ENCODE data around the gene ILDR2.
"Not testable (repeated sequence)": the region's sequence is repeated elsewhere in the genome, so short reads cannot be mapped to it uniquely, and the experiment has no call there.

ILDR2 gene

DNA sequence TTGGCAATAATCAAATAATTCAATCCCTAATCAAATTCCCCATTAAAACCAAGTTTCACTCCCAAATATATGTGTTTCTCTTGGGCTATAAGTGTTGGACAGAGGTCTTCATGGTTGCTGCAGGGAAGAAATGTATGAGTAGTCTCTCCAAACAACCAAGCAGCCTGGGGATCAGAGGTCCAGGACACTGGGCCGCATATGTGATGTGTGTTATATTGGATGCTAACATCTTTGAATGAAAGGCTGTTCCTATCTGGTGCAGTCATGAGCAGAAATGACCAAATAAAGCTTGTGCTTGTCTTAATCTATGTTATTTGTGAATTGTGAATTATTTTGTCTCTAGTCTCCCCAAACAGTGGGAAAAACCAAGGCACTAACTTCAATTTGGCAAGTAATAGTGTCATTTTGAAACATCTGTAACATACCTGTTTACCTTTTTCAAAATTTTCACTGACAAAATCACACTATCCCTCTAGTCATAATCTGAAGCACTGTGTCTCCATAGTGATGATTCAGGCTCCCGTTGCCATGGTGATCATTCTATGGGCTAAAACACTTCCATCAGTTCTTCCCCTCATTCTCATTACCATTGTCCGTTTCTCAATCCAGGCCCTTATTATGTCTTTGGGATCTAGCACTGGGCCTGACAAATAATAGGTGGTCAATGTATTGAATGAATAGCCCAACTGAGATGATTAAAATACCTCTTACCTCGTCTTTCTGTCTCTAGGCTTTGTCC is 86.8 kb downstream of the ILDR2 start:
- no peak for DNase-seq (ENCODE audit: low read depth)

DNA sequence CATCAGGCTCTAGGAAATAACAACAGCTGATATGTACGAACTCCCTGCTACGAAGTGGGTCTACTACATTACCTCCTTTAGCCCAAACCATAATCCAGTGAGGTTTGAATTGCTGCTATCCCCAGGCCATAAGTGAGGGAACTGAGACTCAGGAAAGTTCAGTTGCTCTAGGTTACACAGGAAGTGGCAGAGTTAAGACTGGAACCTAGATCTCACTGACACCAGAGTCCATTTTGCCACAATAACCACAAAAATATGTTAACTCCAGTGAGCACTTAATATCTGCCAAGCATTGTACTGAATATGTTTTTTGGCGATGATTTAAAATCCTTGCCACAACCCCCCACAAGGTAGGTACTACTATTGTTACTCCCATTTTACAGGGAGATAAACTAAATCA is 90.4 kb downstream of the ILDR2 start:
- DNase-seq (ENCODE audit: low read depth): no peak

DNA sequence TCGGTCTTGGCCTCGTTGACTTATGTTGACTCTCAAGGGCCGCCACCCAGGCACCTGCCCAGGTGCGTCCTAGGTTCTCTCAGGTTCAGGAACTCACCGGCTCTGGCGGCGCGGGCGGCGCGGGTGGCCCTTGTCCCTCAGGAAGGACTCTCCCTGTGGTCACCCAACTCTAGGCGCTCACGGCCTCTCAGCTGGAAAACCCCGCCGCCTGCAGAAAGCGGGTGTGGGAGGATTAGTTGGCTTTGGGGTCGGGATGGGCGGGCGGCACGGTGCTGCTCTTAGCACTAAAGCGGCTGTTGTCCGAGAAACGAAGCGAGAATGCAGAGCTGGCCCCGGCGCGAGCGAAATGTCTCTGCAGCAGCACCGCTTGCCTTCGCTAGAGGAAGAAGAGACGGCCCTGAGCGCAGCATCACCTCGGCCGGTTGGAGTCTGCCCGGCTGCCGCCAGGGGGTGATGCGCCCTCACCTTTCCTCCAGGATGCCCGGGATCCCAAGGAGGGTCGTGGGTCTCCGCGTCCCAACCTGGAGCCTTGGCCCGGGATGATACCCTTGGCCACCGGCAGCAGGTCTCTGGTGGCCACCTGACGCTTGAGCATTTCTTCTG is 91.2 kb downstream of the ILDR2 start:
- peak; percentile 8 for DNase-seq (ENCODE audit: low read depth)

DNA sequence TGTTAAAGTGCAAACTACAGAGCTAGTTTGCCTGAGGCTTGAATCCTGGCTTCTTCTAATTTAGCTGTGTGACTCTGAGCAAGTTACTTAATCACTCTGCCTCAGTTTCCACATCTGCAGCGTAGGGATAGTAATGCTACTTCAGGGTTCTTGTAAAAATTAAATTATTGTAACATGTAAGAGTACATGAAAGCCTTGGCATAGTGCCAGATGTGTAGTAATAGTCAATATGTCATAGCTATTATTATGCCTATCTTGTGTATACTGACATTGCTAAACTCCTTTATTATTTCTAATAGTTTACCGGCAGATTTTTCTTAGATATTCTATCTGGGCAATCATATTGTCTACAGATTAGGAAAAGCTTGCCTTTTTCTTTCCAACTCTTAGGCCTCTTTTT is 92.4 kb downstream of the ILDR2 start:
- no peak for DNase-seq (ENCODE audit: low read depth)

DNA sequence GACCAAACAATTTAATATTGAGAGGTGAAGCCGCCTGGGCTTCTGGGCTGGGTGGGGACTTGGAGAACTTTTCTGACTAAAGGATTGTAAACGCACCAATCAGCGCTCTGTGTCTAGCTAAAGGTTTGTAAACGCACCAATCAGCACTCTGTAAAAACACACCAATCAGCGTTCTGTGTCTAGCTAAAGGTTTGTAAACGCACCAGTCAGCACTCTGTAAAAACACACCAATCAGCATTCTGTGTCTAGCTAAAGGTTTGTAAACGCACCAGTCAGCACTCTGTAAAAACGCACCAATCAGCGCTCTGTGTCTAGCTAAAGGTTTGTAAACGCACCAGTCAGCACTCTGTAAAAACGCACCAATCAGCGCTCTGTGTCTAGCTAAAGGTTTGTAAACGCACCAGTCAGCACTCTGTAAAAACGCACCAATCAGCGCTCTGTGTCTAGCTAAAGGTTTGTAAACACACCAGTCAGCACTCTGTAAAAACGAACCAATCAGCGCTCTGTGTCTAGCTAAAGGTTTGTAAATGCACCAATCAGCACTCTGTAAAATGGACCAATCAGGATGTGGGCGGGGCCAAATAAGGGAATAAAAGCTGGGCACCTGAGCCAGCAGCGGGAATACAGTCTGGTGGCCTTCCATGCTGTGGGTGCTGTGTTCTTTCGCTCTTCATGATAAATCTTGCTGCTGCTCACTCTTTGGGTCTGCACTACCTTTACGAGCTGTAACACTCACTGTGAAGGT is 97.0 kb downstream of the ILDR2 start:
- DNase-seq (ENCODE audit: low read depth): not testable (repeated sequence)

DNA sequence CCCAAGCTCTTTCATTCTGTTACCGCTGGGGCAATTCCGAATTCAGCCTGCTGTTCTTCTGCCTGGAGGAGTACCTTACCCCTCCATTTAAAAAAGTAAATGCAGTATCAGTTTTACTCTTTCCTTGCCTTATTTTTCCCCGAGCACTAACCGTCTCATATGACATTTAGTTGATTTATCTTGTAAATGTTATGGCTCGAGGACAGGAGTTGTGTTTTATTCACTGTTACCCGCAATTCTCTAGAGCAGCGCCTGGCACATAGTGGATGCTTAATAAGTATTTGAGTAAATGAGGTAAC is 98.9 kb downstream of the ILDR2 start:
- no peak for DNase-seq (ENCODE audit: low read depth)

DNA sequence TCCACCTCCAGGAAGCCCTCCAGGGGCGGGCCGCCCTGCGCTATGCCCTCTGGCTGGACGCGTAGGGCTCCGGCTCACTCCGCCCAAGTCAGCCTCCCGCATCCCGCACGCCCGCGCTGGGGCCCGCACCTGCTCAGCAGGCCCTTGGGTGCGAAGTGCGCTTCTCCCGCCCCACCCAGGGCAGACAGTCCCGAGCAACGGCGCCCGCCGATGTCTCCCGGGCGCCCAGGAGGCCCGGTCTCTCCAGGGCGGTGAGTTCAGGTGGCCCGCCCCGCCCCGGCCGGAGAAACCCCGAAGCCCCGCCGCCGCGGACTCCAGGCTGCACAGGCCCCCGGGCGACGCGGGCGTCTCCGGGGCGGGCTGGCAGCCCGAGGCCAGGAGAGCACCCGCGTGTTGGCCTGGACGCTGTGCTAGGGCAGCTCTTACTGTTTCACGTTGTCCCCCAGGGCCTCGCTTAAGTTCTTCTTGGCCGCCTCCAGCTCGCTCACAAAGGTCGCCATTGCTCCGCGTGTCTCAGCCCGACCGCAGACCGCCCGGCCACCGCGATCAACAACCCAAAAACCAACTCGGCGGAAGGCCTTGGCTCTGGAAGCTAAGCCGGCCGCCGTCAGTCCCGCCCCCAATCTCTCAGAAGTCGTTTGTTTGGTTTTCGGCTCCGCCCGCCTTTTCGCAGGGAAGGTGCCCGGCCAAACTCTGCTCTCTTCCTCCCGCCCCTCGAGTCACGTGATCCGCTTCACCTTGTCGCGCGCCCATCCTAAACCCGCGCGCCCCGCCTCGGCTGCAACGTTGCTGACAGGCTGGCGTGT is 99.4 kb downstream of the ILDR2 start, which contains the start of gene TADA1:
Gene TADA1 (minus strand): TSS at position 531 of the 806 bp plus-strand sequence. CDS start 31 bp downstream, at position 500.
- peak; percentile 98 for DNase-seq (ENCODE audit: low read depth)

DNA sequence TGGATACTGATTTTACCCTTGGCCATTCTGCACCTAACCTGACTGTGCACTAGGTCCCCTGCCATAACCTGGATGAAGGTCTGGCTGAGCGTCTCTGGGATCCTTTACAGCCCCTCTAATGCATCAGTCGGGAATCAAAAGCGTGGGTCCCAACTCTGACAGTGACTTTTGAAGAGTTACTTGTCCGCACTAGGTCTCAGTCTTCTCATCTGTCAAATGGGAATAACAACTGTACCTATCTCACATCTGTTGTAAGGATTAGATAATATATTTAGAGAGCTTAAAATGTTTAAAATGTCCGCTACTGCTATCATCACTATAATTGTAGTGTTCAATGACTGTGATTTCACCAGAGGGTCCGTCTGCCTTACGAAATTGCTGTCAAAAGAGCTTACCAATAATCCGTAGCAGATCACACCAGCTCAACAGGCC is 100.0 kb downstream of the ILDR2 start:
- no peak for DNase-seq (ENCODE audit: low read depth)

DNA sequence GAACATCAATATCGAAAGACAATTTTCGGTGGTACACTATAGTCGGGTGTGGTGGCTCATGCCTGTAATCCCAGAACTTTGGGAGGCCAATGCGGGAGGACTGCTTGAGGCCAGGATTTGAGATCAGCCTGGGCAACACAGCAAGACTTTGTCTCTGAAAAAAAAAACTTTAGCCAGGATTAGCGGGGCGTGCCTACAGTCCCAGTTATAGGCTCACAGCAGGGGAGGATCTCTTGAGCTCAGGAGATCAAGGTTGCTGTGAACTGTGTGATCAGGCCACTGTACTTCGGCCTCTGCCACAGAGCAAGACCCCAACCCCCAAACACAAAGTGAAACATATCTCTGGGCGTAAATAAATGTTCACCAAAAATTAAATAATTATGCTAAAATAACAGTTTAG is 100.9 kb downstream of the ILDR2 start:
- DNase-seq (ENCODE audit: low read depth): no peak

DNA sequence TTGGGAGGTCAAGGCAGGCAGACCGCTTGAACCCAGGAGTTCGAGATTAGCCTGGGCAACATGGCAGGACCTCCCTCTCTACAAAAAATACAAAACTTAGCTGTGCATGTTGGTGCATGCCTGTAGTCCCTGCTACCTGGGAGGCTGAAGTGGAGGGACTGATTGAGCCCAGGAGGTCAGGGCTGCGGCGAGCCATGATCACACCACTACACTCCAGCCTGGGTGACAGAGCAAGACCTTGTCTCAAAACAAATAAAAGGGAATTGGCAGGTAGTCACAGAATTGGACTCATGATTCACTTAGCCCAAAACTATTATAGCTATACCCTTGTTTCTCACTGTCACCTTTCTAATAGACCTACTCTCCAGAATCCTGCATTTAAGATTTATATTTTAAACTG is 104.8 kb downstream of the ILDR2 start:
- no peak for DNase-seq (ENCODE audit: low read depth)

DNA sequence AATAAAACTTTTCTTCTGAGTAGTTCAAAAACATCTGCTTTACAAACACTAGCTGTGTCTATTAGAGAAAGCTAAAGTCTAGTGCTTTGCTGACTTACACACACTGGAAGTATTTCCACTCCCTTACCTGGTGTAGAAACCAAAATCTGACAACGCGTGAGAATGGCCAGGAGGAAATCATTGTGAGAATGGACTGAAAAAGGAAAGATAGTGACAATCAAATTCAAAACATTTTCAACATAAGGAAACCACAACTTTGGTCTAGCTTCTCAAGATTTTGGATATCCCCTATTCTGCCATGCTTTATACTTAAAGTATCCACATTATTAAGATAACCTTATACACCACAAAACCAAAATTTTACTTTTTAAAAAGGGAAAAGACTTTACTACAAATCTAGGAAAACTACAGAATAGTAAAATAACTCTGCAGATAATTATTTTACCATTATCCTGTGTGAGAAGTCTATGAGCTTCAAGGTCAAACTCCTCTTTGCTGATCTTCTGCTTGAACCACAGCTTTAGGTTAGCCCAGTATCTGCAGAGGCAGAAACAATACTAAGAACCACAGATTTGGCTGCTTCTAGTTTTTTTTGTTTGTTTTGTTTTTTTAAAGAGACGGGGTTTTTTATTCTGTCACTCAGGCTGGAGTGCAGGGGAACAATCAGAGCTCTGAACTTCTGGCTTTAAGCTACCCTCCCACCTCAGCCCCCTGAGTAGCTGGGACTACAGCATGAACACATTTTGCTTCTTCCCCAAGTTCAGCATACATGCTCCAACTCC is 105.8 kb downstream of the ILDR2 start:
- DNase-seq (ENCODE audit: low read depth): no peak

DNA sequence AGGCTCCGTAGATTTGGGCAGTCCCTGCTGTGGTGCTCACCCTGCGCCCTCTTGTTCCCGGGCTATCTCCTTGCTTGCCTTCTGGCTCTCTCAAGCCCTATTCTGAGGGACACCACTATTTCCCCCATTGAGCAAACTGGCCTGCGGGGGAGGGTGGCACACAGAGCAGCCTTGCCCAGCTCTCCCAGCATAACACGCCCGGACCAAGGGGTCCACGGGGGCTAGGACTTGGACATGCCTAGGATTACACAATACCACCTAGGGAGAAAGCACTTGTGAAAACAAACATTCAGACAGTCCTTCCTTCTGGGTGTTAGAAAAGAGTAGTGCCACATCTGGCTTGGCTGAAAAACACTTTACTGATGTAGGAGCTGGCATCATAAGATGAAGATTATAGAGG is 106.7 kb downstream of the ILDR2 start:
- no peak for DNase-seq (ENCODE audit: low read depth)

DNA sequence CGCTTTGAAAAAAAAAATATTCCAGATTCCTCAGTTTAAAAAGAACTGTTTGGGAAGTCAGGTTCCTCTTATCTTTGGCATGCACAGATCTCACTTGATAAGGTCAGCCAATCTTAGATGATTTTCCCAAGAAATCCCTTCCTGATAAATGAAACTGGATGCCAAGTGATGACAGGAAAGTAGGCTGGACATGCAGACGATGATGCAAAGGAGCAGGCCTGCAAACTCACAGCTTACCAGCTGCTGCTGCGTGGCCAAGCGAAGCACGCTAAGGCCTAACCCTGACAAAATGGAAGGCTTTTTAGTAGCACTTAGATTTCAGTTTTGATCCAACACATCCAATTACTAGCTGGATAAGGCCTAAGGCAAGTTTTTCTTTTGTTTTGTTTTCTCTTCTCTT is 109.4 kb downstream of the ILDR2 start:
- no peak for DNase-seq (ENCODE audit: low read depth)

DNA sequence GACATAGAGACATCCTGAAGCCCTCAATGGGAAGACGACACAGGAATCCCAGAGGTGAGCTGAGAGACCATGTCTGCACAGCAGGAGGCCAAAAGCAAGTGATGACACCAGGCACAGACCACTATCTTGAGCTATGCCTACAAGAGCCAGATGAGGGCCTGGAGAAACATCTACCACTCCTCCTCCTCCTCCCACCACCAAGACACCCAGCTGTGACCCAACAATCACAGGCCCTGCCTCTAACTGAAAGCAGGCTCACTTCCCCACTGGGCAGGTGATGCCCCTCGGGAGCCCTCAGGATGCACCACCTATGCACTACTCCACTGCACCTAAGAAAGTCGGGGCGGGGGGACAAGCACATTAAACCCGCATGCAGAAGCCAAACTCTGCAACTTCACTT is 115.7 kb downstream of the ILDR2 start:
- no peak for DNase-seq (ENCODE audit: low read depth)

DNA sequence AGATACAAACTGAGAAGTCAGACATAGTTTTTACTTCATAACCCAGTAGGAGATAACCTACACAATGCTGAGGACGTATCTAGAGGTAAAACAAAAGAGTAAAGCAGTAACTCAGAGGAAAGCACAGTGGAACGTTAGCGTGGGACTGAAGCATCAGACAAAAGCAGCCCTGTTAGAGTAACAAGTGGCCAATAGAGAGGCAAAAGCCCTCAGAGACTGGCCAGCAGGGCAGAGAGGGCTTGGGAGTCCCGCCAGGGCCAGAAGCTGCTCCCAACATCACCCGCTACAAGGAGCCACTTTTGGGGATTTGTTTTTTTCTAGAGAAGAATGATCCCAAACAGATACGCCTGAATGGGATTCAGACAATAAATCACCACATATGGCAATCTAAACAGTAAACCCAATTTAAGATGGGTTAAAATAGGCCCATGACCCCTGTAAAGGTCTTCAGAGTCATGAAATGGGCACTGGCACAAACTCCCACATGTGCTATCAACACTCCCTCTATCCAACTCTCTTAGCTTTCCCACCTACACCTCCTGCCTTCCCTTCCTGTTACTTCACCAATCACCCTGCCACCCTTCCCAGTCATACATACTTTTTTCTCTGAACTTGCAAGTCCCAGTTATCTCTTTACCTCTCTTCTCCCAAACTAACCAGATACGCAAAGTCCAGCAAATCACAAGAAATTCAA is 116.5 kb downstream of the ILDR2 start:
- no peak for DNase-seq (ENCODE audit: low read depth)
